HS-5 (cell line): ENCODE data around the gene TARS3.

Experiments
- DNase-seq: peaks from one replicate; pipeline ENCODE4 v3.0.0-alpha.2; 2012; ENCODE audit warnings: low read depth

TARS3 gene

GRCh38 chr15:101698314-101698713, 26.0 kb downstream of the TARS3 start:
- DNase-seq: no peak

GRCh38 chr15:101697488-101697887, 26.8 kb downstream of the TARS3 start:
- no peak for DNase-seq

GRCh38 chr15:101696829-101697228, 27.4 kb downstream of the TARS3 start:
- no peak for DNase-seq

- DNase-seq: no peak
Observed at GRCh38 chr15:101694261-101694660, 30.0 kb downstream of the TARS3 start.

GRCh38 chr15:101692801-101693598, 31.3 kb downstream of the TARS3 start:
- DNase-seq: no peak

GRCh38 chr15:101689901-101690300, 34.4 kb downstream of the TARS3 start:
- no peak for DNase-seq

GRCh38 chr15:101686718-101687117, 37.6 kb downstream of the TARS3 start:
- no peak for DNase-seq

GRCh38 chr15:101684877-101685276, 39.4 kb downstream of the TARS3 start:
- no peak for DNase-seq

GRCh38 chr15:101684384-101684783, 39.9 kb downstream of the TARS3 start:
- DNase-seq: peak; percentile 71

GRCh38 chr15:101679806-101680205, 44.5 kb downstream of the TARS3 start:
- no peak for DNase-seq

GRCh38 chr15:101676921-101677329, 47.3 kb downstream of the TARS3 start:
- DNase-seq: no peak

GRCh38 chr15:101675796-101676582, 48.3 kb downstream of the TARS3 start:
- DNase-seq: peak; percentile 44

GRCh38 chr15:101675015-101675414, 49.3 kb downstream of the TARS3 start:
- DNase-seq: peak; percentile 75

GRCh38 chr15:101672298-101672697, 52.0 kb downstream of the TARS3 start:
- DNase-seq: no peak

- no peak for DNase-seq
Observed at GRCh38 chr15:101669744-101670143, 54.5 kb downstream of the TARS3 start.

- DNase-seq: no peak
Observed at GRCh38 chr15:101667881-101668280, 56.4 kb downstream of the TARS3 start.

- no peak for DNase-seq
Observed at GRCh38 chr15:101664303-101664913, 59.9 kb downstream of the TARS3 start.

GRCh38 chr15:101662203-101662602, 62.1 kb downstream of the TARS3 start:
- DNase-seq: no peak

- no peak for DNase-seq
Observed at GRCh38 chr15:101660005-101660404, 64.3 kb downstream of the TARS3 start.

GRCh38 chr15:101657968-101658784, 66.1 kb downstream of the TARS3 start:
- no peak for DNase-seq

- no peak for DNase-seq
Observed at GRCh38 chr15:101657171-101657570, 67.1 kb downstream of the TARS3 start.
